ENCODE results near the gene PHKG2. TPM values are rescaled to one million over a fixed set of nuclear protein-coding genes. Genes with fewer than 3 reads are reported as not detected.

PHKG2 gene
- polyA plus RNA-seq, 1 donor from 2014 or later: 41.5 TPM

GRCh38 chr16:30779596-30779995 is 31.4 kb downstream of the PHKG2 start:
- H3K27me3 ChIP-seq (ENCODE audit: insufficient read depth, low read depth, low read length): no peaks in the 10 kb centered on the region
- no peaks in the 10 kb centered on the region for H3K9me2 ChIP-seq (ENCODE audit: insufficient read depth, low read length)
- no peaks in the 10 kb centered on the region for H3K36me3 ChIP-seq (ENCODE audit: insufficient read depth, low read length)
- TF ChIP-seq EP300 (conservative IDR thresholded peaks at IDR 0.05; ENCODE audit: poor library complexity, severe bottlenecking) (no peak), POLR2AphosphoS5 (IDR thresholded peaks at IDR 0.05) (no peak), RAD21 (conservative IDR thresholded peaks at IDR 0.05) (no peak), CTCF (IDR thresholded peaks at IDR 0.05; ENCODE audit: poor library complexity, severe bottlenecking) (no peak), SMC3 (conservative IDR thresholded peaks at IDR 0.05; ENCODE audit: poor library complexity) (no peak), TAF1 (IDR thresholded peaks at IDR 0.05; ENCODE audit: low read depth) (no peak), MXI1 (conservative IDR thresholded peaks at IDR 0.05; ENCODE audit: poor library complexity, severe bottlenecking) (no peak), EZH2 (IDR thresholded peaks at IDR 0.05; ENCODE audit: borderline replicate concordance, insufficient read depth, low read length, poor library complexity, severe bottlenecking) (no peak), REST (IDR thresholded peaks at IDR 0.05; ENCODE audit: borderline replicate concordance) (no peak)
- H3K9me3 ChIP-seq (ENCODE audit: low read length): no peaks in the 10 kb centered on the region
- H3K4me3 ChIP-seq (ENCODE audit: low read length): no peak overlapping the region
- H3F3A ChIP-seq (ENCODE audit: insufficient read depth, low read length, poor library complexity, severe bottlenecking): no peaks in the 10 kb centered on the region
- no peak overlapping the region for H3K27ac ChIP-seq (ENCODE audit: low read length)
- no peaks in the 10 kb centered on the region for H3K79me2 ChIP-seq (replicated peaks; ENCODE audit: insufficient read depth, low read length)
- no peak overlapping the region for H2AFZ ChIP-seq (ENCODE audit: low read depth, low read length)
- no peak overlapping the region for H3K9ac ChIP-seq (ENCODE audit: low read length)
- no peaks in the 10 kb centered on the region for H4K20me1 ChIP-seq (ENCODE audit: insufficient read depth)
- no peak overlapping the region for H3K4me2 ChIP-seq (ENCODE audit: low read length)

DNA sequence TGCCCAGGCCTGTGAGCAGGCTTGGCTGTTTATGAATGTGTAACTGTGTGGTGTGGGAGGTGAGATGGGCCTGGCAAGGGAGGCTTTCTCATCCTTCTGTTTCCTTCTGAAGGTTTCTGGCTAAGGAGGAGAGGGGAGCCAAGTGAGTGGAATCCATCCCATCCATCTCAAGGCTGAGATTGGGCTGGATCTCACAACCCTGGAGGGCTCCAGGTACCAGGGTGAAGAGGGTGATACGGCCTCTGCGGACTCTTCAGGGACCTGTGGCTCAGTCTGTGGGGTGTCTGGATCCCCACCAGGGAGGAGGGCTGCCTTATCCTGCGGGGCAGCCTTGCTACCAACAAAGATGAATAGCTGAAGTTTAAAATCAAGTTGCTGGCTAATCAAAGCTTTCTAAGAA is 31.8 kb downstream of the PHKG2 start:
- Histone ChIP-seq H3K27me3 (ENCODE audit: insufficient read depth, low read depth, low read length) (no peaks in the 10 kb centered on the region), H3K36me3 (ENCODE audit: insufficient read depth, low read length) (no peaks in the 10 kb centered on the region), H3K27ac (ENCODE audit: low read length) (no peak overlapping the region)

DNA sequence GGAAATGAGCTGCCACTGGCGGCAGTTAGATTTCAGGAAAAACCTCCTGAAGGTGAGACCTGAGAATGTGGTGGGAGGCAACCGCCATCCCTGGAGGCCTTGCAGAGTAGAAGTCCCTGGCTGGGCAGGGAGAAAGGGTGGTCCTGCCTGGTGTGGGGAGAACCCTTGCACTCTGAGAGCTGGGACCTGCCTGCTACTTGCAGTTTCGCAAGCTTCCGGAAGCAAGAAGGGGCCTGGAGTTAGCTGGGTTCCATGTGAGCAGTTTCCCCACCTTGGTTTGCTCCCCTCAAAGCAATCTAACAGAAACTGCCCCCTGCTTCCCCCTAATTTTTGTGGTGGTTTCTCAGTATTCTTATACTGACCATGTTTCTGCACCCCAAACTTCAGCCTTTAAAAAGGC is 32.3 kb downstream of the PHKG2 start:
- no peak overlapping the region for H3K9ac ChIP-seq (ENCODE audit: low read length)

More for the DNA sequence above, 31.8 kb downstream of the PHKG2 start:
- Histone ChIP-seq H2AFZ (ENCODE audit: low read depth, low read length) (no peak overlapping the region), H4K20me1 (ENCODE audit: insufficient read depth) (no peaks in the 10 kb centered on the region), H3K4me3 (ENCODE audit: low read length) (no peak overlapping the region), H3K9me2 (ENCODE audit: insufficient read depth, low read length) (no peaks in the 10 kb centered on the region), H3K79me2 (replicated peaks; ENCODE audit: insufficient read depth, low read length) (peaks cover 4% of the 10 kb centered on the region), H3K9me3 (ENCODE audit: low read length) (no peaks in the 10 kb centered on the region), H3K9ac (ENCODE audit: low read length) (no peak overlapping the region), H3F3A (ENCODE audit: insufficient read depth, low read length, poor library complexity, severe bottlenecking) (no peaks in the 10 kb centered on the region), H3K4me2 (ENCODE audit: low read length) (no peak overlapping the region)
- no peak for TF ChIP-seq MXI1 (conservative IDR thresholded peaks at IDR 0.05; ENCODE audit: poor library complexity, severe bottlenecking)
- TF ChIP-seq EZH2 (IDR thresholded peaks at IDR 0.05; ENCODE audit: borderline replicate concordance, insufficient read depth, low read length, poor library complexity, severe bottlenecking): no peak

More for the DNA sequence above, 32.3 kb downstream of the PHKG2 start:
- no peaks in the 10 kb centered on the region for H3K36me3 ChIP-seq (ENCODE audit: insufficient read depth, low read length)
- H3K79me2 ChIP-seq (replicated peaks; ENCODE audit: insufficient read depth, low read length): peaks cover 9% of the 10 kb centered on the region
- H3K27ac ChIP-seq (ENCODE audit: low read length): no peak overlapping the region
- H3K9me3 ChIP-seq (ENCODE audit: low read length): no peaks in the 10 kb centered on the region
- H3K27me3 ChIP-seq (ENCODE audit: insufficient read depth, low read depth, low read length): no peaks in the 10 kb centered on the region
- no peaks in the 10 kb centered on the region for H3K9me2 ChIP-seq (ENCODE audit: insufficient read depth, low read length)
- H2AFZ ChIP-seq (ENCODE audit: low read depth, low read length): no peak overlapping the region
- no peaks in the 10 kb centered on the region for H3F3A ChIP-seq (ENCODE audit: insufficient read depth, low read length, poor library complexity, severe bottlenecking)
- H3K4me3 ChIP-seq (ENCODE audit: low read length): no peak overlapping the region
- H3K4me2 ChIP-seq (ENCODE audit: low read length): no peak overlapping the region
- no peaks in the 10 kb centered on the region for H4K20me1 ChIP-seq (ENCODE audit: insufficient read depth)
- TF ChIP-seq TAF1 (IDR thresholded peaks at IDR 0.05; ENCODE audit: low read depth): no peak
- TF ChIP-seq MXI1 (conservative IDR thresholded peaks at IDR 0.05; ENCODE audit: poor library complexity, severe bottlenecking): no peak
- no peak for TF ChIP-seq RAD21 (conservative IDR thresholded peaks at IDR 0.05)
- no peak for TF ChIP-seq EP300 (conservative IDR thresholded peaks at IDR 0.05; ENCODE audit: poor library complexity, severe bottlenecking)
- no peak for TF ChIP-seq POLR2AphosphoS5 (IDR thresholded peaks at IDR 0.05)
- no peak for TF ChIP-seq CTCF (IDR thresholded peaks at IDR 0.05; ENCODE audit: poor library complexity, severe bottlenecking)
- no peak for TF ChIP-seq REST (IDR thresholded peaks at IDR 0.05; ENCODE audit: borderline replicate concordance)
- no peak for TF ChIP-seq EZH2 (IDR thresholded peaks at IDR 0.05; ENCODE audit: borderline replicate concordance, insufficient read depth, low read length, poor library complexity, severe bottlenecking)
- no peak for TF ChIP-seq SMC3 (conservative IDR thresholded peaks at IDR 0.05; ENCODE audit: poor library complexity)

Data from neural cell (in vitro differentiated cells).